Spleen (tissue), 11 donors: ENCODE results near the gene TMEM30A. TPM values are rescaled to one million over a fixed set of nuclear protein-coding genes. Genes with fewer than 3 reads are reported as not detected.

ENCODE experiments used
- DNase-seq: peaks from one replicate; pipeline ENCODE4 v3.0.0-alpha.2; 2020
- H3K27ac ChIP-seq, 8 donors: fragments of 200-600 bp; sonication (generic) in 7 of 8; 1 replicate in 4 of 8; 2 replicates in 4 of 8; pipeline versions ENCODE4 v1.5.0 to v1.8.0; 2016 to 2021; ENCODE audit warnings: inconsistent platforms in 4 of 8, mild to moderate bottlenecking in 4 of 8, moderate library complexity in 1 of 8
- H3K27me3 ChIP-seq, 7 donors: fragments of 200-600 bp; sonication (generic) in 6 of 7; replicated peaks in 1 of 7; 1 replicate in 4 of 7; 2 replicates in 3 of 7; pipeline versions ENCODE4 v1.5.0 to v1.8.0; 2016 to 2021; ENCODE audit warnings: inconsistent platforms in 3 of 7, mild to moderate bottlenecking in 1 of 7
- H3K36me3 ChIP-seq, 6 donors: fragments of 200-600 bp; sonication (generic) in 5 of 6; 1 replicate in 4 of 6; 2 replicates in 2 of 6; pipeline versions ENCODE4 v1.5.0 to v1.8.0; 2016 to 2021; ENCODE audit warnings: inconsistent platforms in 2 of 6
- H3K4me1 ChIP-seq, 6 donors: fragments of 200-600 bp; sonication (generic) in 5 of 6; 1 replicate in 3 of 6; 2 replicates in 3 of 6; pipeline versions ENCODE4 v1.5.0 to v1.8.0; 2016 to 2021; ENCODE audit warnings: inconsistent platforms in 3 of 6
- H3K4me3 ChIP-seq, 8 donors: fragments of 200-600 bp; sonication (generic) in 7 of 8; 1 replicate in 4 of 8; 2 replicates in 4 of 8; pipeline versions ENCODE4 v1.5.0 to v1.8.0; 2016 to 2021; ENCODE audit warnings: inconsistent platforms in 4 of 8, mild to moderate bottlenecking in 4 of 8, moderate library complexity in 2 of 8
- H3K9me3 ChIP-seq, 8 donors: fragments of 200-600 bp; sonication (generic) in 7 of 8; 1 replicate in 4 of 8; 2 replicates in 4 of 8; pipeline versions ENCODE4 v1.5.0 to v1.8.0; 2016 to 2021; ENCODE audit warnings: inconsistent platforms in 4 of 8
- POLR2A ChIP-seq, 3 donors: fragments of 450-650 bp; IDR thresholded peaks; one replicate each; pipeline ENCODE4 v1.5.1; 2017; ENCODE audit warnings: antibody characterized with exemption in 3 of 3, mild to moderate bottlenecking in 1 of 3
- POLR2AphosphoS5 ChIP-seq, 3 donors: sonication (generic); formaldehyde crosslinking; IDR thresholded peaks; one replicate each; pipeline ENCODE4 v1.5.1; 2017; ENCODE audit warnings: antibody characterized with exemption in 3 of 3
- WGBS, 5 donors: extraction: QIAGEN DNeasy Blood & Tissue Kit in 3 of 5; methylation state at CpG; one replicate each; pipeline versions ENCODE4 v1.1.5 to v1.1.7; 2013 to 2018; 5-methylcytosine and 5-hydroxymethylcytosine counted together
- intact Hi-C: fragments of 100-400 bp; cut with DNase I; formaldehyde crosslinking; loops from one replicate; pipeline ENCODE4 v1.15.0; 2023; ENCODE audit warnings: low total_unique reads
- polyA plus RNA-seq, 3 donors: library from polyadenylated mRNA; stranded (reverse); fragments of 200-250 nt; gene quantifications; one replicate each; pipeline ENCODE4 v1.2.1, GENCODE V29; 2013
- total RNA-seq, 7 donors: library from RNA; depleted of rRNA in 3 of 7; stranded (reverse); fragments of >200 nt in 3 of 7; fragmentation: NEBNext Ultra II Directional in 4 of 7; extraction: Animal tissue kit (Norgen Biotek cat#: 25700) in 4 of 7; gene quantifications; one replicate each; pipeline versions ENCODE4 v1.1.0 to v1.2.1, GENCODE V29; 2016 to 2021
- TF ChIP-seq, protein P1 (sequence below), 11 experiments: fragments of 200-600 bp in 7 of 11; fragments of 450-650 bp in 4 of 11; sonication (generic) in 4 of 11; IDR thresholded peaks in 8 of 11; conservative IDR thresholded peaks in 3 of 11; 1 replicate in 7 of 11; 2 replicates in 4 of 11; pipeline versions ENCODE4 v1.4.0 to v1.8.0; 2016 to 2021; ENCODE audit warnings: antibody characterized with exemption in 11 of 11, inconsistent platforms in 4 of 11, mild to moderate bottlenecking in 1 of 11
- donor health status: healthy with polysubstance abuse.
- donor health status: DM: no; HTN: no; CAD: no; lungs with moderate emphysema.
- donor health status: DM: no; HTN: no; CAD: no.
- donor health status: Bipolar disorder and iron deficiency.
- donor health status: healthy.
- donor health status: DM: no; HTN: no; CAD: no.
- donor health status: DM: yes; HTN: yes; CAD: no.

The TMEM30A gene
- total and polyA plus RNA-seq, 10 donors = 19.9 to 111 (median 88.5) TPM

DNA sequence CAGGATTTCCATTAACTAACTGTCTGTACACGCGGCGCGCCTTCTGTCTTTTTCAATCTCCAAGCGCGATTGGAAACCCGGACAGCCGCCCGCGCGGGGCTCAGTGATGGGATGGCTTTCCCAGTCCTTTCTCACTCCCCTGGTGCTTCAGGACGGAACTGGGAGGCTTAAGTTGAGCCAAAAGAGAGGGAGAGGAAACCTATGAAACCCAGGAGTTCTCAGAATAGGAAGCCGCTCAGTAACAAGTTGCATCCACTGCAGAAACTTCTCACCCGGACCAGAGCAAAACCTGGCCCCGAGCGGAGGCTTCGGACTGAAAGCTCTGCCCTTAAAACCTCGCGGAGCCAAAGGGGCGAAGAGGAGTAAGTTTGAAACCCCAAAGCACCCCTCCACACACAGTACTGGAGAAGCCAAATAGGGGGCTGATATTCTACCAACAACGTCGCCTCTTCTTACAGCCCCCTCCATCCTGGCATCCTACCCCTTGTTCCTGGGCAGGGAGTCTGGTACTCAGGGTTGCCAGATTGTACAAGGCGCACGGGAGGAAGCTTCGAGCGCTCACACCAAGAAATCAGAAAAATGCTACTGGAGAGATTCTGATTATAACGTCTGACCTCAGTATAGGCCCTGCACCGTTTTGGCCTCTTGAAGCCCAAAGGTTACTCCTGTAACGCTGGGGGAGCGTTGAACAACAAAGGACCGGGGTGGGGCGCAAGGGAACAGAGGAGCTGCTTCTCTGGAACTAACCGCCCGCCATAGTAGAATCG, 77.8 kb downstream of the TMEM30A start:
- Histone ChIP-seq H3K4me1 (peaks cover 29 to 76% (median 62%) of the 10 kb centered on the region in 6 donors), H3K27ac (peak overlapping the region in 6 of 8 donors; percentile 4 to 62 (median 55)), H3K27me3 (peaks cover 10 to 99% (median 66%) of the 10 kb centered on the region in 7 donors), H3K9me3 (no peaks in the 10 kb centered on the region), H3K36me3 (no peaks in the 10 kb centered on the region), H3K4me3 (peak overlapping the region in 7 of 8 donors; percentile 20 to 67 (median 43))
- intact Hi-C loops = loop anchor here (5.0 to 10.0 kb wide), 2 partner anchors 1114 to 1352 kb away; no protein-coding TSS in a partner anchor
- TF ChIP-seq POLR2A (IDR thresholded peaks at IDR 0.05) = no peak
- TF ChIP-seq POLR2AphosphoS5 (IDR thresholded peaks at IDR 0.05) = no peak
- TF ChIP-seq, protein P1, sequence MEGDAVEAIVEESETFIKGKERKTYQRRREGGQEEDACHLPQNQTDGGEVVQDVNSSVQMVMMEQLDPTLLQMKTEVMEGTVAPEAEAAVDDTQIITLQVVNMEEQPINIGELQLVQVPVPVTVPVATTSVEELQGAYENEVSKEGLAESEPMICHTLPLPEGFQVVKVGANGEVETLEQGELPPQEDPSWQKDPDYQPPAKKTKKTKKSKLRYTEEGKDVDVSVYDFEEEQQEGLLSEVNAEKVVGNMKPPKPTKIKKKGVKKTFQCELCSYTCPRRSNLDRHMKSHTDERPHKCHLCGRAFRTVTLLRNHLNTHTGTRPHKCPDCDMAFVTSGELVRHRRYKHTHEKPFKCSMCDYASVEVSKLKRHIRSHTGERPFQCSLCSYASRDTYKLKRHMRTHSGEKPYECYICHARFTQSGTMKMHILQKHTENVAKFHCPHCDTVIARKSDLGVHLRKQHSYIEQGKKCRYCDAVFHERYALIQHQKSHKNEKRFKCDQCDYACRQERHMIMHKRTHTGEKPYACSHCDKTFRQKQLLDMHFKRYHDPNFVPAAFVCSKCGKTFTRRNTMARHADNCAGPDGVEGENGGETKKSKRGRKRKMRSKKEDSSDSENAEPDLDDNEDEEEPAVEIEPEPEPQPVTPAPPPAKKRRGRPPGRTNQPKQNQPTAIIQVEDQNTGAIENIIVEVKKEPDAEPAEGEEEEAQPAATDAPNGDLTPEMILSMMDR (IDR thresholded peaks at IDR 0.05 in 8 of 11, conservative IDR thresholded peaks at IDR 0.05 in 3 of 11) = no peak
- WGBS, 5 donors = 4 to 9% (median 5%) methylated on average over 35 of the region's 35 CpGs
- DNase-seq = peak; percentile 64

DNA sequence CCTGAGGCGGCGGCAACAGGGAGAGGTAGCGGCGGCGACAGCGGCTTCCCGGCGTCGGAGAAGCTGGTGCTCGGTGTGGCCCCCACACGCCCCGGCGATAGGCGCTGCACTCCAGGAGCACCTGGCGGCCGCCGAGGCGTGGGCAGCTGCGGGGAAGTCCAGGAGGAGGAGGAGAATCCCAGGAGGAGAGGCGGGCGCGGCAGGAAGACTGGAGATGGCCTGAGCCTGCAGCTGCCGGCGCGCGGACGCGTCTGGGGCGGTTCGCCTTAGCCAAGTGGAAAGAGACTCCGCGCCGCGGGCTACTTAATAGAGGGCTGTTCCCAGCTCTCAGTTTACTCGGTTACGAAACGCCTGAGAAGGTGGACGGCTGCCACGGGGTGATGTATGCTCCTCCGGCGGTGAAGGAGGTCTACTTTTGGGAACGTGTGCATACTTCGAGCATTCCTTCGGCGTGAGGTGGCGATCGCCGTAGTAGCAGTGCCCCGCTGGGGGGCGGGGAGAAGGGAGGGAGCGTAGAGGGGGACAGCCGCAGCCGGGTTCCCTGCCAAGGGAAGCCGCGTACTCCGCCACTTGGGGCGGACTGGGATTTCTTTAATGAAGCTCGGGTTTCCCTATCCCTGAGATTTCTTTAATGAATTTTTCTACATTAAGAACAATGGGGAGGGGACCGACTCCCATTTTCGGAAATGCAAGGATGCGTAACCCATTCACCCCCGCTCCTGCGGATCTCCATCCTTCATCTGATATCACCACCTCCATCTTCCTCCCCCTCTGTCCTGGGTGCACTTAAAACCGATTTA, 78.6 kb downstream of the TMEM30A start, which contains the start of gene COL12A1:
Gene COL12A1, minus strand, starts transcription at position 278 of the 800 bp plus-strand sequence. CDS start 3,261 bp downstream, outside the sequence.
- H3K4me3 ChIP-seq = peak within 1 kb of the TSS; percentile 20 to 67 (median 42)
- no peaks in the 10 kb centered on the region for H3K36me3 ChIP-seq
- H3K27ac ChIP-seq = peak within 1 kb of the TSS in 7 of 8 donors; percentile 4 to 64 (median 60)
- H3K27me3 ChIP-seq = peaks cover 10 to 99% (median 73%) of the 10 kb centered on the region in 7 donors
- 1 to 8% (median 2%) methylated on average over 47 to 64 of the region's 64 CpGs for WGBS, 5 donors
- peaks cover 29 to 78% (median 62%) of the 10 kb centered on the region in 6 donors for H3K4me1 ChIP-seq
- intact Hi-C loops = loop anchor here (5.0 to 10.0 kb wide), 2 partner anchors 1114 to 1351 kb away; no protein-coding TSS in a partner anchor
- DNase-seq = peak; percentile 81
- no peaks in the 10 kb centered on the region for H3K9me3 ChIP-seq
- TF ChIP-seq, protein P1 (IDR thresholded peaks at IDR 0.05 in 8 of 11, conservative IDR thresholded peaks at IDR 0.05 in 3 of 11) = no peak
- peak in 2 of 3 donors; percentile 54 to 64 for TF ChIP-seq POLR2AphosphoS5 (IDR thresholded peaks at IDR 0.05)

DNA sequence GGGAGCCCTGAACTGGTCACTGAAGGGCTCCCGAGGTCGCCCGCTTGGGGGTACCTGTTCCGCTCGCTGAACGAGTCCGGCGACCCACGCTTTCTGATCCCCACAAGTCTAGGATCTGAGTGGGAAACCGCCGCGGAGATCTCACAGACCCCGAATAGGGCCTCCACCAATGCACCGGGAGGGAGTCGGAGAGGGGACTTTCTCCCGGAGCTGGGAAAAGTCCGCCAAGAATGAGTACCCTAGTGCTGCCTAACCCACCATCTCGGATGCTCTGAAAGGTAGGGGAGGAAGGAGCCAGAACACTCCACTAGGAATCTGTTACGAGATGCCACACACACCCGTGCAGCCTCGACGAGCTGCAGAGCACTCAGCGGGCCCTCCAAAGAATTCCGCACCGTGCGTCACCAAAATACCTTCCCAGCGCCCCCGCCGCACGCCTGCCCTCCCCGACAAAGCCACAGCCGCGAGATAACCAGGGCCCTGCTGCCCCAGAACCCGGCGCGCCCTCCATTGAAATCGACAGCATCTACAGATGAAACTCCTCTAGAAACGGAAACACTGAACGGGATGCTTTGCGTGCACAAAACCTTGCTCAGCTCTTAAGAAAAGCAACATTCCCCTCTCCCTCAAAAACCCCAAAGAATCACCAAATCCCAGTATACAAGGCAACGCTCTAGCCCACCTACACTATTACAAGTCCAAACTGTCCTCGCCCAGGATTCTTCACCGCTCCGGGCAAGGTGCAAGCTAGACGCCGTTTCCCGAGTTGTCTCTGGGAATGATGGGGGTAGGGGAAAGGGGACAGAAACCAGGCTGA, 79.4 kb downstream of the TMEM30A start:
- Histone ChIP-seq H3K27me3 (peaks cover 10 to 99% (median 79%) of the 10 kb centered on the region in 7 donors), H3K27ac (peak overlapping the region in 6 of 8 donors; percentile 24 to 64 (median 60)), H3K4me3 (peak overlapping the region; percentile 20 to 67 (median 42)), H3K36me3 (no peaks in the 10 kb centered on the region), H3K4me1 (peaks cover 29 to 78% (median 62%) of the 10 kb centered on the region in 6 donors), H3K9me3 (no peaks in the 10 kb centered on the region)
- 1 to 5% (median 3%) methylated on average over 44 to 47 of the region's 47 CpGs for WGBS, 5 donors
- peak; percentile 72 for DNase-seq
- TF ChIP-seq, protein P1 (IDR thresholded peaks at IDR 0.05 in 8 of 11, conservative IDR thresholded peaks at IDR 0.05 in 3 of 11) = no peak
- no peak for TF ChIP-seq POLR2A (IDR thresholded peaks at IDR 0.05)
- TF ChIP-seq POLR2AphosphoS5 (IDR thresholded peaks at IDR 0.05) = no peak
- intact Hi-C loops = loop anchor here (5.0 to 10.0 kb wide), 2 partner anchors 1113 to 1350 kb away; no protein-coding TSS in a partner anchor
